Ramos (cell line): ENCODE results near the gene NAV2.
"Not testable (repeated sequence)": the region's sequence is repeated elsewhere in the genome, so short reads cannot be mapped to it uniquely, and the experiment has no call there.

Source experiments
- in situ Hi-C: fragments of 300-500 bp; cut with MboI; formaldehyde crosslinking; loops from one replicate; pipeline ENCODE4 v1.14.3; 2022; ENCODE audit warnings: low sequenced_read_pairs; ENCODE audit not compliant: unreplicated experiment

The NAV2 gene

DNA sequence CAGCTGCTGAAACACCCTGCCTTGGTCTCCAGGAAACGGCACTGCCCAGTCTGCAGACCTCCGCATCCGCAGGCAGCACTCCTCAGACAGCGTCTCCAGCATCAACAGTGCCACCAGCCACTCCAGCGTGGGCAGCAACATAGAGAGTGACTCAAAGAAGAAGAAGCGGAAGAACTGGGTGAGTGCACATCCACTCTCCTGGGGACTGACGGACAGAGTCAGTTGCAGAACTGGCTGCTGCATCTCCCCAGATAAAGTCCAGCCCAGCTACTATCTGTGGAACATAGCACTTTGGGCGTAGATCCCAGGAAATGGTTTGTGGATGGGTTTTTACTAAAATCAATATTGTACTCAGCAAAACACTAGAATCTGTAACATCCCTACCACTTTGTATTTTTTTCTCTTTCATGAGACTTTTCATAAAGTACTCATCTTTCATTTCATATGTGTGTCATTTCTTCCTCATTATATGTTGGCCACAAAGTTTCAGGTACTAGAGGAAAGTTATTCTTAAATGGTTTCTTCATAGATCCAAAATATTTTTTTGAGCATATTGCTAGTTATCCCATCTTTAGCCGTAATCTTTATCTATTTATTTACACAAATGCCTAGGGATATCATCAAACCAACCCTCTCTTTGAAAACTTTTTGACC lies 367.5 kb downstream of the NAV2 start:
- in situ Hi-C loops: no loop called here

DNA sequence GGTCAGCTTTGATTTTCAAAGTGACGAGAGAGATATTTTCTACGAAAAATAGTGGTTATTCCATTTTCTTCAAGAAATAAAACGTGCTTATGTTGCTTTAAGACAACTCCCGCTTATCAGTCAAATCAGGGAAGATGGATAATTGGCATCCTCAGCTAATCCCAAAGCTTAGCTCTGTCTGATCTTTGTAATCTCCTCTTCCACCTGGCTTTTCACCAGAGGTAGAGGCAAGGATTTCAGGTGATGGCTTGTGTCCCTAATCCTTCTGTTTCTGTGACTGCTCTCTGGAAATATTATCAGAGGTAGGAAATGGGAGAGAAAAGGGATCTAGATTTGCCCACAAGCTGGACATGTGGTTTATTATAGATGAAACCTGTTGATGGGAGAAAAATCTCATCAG lies 368.7 kb downstream of the NAV2 start:
- in situ Hi-C loops: no loop called here

DNA sequence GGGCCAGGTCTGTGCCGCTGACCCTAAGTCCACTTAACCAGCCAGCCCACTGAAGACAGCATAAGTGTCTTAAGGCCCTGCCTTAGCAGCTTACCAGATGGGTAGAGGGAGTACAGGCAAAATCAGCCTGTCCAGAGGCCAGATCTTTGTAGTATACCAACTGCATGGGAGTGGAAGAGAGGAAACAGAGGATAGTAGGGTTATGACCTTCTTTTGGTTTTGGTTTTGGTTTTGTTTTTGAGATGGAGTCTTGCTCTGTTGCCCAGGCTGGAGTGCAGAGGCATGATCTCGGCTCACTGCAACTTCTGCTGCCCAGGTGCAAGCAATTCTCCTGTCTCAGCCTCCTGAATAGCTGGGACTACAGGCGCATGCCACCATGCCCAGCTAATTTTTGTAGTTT lies 371.2 kb downstream of the NAV2 start:
- in situ Hi-C loops: not testable (repeated sequence)

DNA sequence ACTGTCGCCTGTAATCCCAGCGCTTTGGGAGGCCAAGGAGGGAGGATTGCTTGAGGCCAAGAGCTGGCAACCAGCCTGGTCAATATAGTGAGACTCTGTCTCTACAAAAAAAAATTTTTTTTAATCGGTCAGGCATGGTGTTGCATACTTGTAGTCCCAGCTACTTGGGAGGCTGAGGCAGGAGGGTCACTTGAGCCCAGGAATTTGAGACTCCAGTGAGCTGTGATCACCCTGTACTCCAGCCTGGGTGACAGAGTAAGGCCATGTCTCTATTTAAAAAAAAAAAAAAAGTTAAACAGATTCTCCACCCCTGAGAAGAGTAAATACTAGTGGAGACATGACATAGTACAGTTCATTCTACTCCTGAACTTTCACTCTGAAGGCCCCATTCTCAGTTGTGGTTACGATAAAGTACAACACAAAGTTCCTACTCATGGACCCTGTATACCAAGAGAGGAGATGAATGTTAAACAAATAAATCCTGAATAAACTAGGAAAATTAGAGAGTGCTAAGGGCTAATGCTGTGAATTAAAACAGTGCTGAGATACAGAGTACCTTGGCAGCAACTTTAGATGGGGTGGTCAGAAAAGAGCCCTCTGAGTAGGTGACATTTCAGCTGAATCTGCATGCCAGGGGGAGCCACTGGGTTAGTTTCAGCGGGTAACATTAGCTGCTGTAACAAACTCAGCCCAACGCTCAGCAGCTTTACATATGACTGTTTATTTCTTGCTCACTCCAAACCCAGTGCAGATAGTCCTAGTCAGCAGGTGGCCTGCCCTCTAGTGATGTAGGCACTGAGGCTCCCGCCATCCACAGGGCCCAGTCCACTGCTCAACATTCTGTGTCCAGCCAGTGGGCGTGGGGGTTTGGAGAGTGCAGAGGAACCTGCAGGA lies 372.5 kb downstream of the NAV2 start:
- in situ Hi-C loops: no loop called here

DNA sequence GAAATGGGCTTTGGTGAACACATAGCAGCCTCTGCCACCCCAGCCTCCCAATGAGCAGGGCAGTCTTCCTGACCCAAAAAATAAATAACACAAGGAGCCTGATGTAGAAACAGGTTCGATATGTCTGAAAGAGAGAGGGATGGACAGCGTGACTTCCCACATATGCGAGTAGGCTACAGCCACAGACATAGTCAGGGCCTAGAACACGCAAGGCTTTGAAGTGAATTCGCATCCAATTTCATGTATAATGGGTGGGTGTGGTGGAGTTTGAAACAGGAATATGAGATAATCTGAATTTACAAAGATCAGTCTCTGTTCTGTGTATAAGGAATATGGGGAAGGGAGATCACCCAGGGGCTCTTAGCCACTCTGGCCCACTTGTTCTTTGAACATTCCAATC lies 373.3 kb downstream of the NAV2 start:
- in situ Hi-C loops: no loop called here

DNA sequence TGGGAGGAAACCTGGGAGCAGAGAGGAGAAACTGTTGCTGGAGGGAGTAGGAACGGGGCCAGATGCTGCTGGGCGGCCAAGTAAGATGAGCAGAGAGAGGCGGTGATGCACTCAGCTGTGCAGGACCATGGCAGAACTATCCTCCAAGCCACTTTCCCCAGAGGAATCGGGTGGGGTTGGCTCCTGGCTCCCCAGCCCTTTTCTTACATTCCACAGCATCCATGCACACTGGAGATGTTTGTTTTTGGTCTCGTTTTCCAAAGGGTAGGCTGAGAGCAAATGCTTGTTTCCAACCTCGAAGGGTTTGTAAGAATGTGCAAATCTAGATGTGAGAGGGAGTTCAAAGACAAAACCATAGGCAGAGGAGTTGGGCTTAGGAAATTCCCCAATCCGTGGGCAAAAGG lies 374.5 kb downstream of the NAV2 start:
- in situ Hi-C loops: no loop called here

DNA sequence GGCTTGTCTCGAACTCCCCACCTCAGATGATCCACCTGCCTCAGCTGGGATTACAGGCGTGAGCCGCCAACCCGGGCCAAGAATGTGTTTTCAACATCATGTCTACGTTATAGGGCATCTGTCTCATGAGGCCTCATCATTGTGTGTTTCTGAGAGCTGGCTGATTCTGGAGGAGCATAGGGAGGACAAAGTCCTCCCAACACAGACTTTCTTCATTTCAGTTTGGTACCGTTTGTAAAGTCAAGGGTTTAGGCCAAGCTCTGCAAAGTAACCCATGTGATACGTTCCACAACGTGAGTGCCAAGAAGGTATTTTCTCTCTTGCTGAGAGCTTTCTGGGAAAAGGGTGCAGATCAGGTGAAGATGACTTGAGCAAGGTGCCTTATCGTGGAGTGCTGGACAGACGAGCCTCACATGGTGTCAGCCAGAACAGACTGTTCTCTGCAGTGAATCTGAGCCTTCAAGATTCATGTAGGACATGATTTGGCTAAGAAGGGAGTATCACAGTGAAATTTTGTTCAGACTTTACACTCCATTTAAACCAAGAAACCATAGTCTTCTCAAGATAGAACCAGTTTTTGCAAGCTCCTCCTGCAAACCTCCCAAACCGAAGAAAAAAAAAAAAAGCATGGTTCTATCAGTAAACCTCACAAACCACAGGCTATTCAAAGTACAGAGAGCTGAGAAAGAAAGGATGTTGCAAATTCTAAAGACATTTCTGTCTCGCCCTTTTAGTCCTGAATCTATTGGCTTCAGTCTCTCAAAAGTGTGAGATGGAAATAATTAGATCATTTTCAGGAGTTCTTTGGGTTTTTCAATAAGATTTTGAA lies 376.0 kb downstream of the NAV2 start:
- in situ Hi-C loops: no loop called here

DNA sequence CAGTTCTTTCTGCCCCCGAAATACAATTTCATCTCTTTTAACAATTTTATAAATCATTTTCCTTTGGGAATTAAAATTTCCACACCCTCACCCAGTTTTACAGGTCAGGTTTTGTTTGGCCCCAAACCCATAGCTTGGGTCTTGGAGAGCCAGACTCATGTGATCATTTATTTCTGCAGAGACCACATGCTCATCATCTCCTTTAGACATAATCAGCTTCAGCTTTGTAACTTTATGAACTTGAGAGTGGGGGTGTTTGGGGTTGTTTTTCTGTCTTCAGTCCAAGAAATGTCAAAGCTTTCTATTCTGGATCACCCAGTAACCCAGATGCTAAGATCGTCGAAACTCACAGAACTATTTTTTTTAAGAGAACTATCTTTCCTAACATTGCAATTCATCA lies 376.7 kb downstream of the NAV2 start:
- in situ Hi-C loops: no loop called here

DNA sequence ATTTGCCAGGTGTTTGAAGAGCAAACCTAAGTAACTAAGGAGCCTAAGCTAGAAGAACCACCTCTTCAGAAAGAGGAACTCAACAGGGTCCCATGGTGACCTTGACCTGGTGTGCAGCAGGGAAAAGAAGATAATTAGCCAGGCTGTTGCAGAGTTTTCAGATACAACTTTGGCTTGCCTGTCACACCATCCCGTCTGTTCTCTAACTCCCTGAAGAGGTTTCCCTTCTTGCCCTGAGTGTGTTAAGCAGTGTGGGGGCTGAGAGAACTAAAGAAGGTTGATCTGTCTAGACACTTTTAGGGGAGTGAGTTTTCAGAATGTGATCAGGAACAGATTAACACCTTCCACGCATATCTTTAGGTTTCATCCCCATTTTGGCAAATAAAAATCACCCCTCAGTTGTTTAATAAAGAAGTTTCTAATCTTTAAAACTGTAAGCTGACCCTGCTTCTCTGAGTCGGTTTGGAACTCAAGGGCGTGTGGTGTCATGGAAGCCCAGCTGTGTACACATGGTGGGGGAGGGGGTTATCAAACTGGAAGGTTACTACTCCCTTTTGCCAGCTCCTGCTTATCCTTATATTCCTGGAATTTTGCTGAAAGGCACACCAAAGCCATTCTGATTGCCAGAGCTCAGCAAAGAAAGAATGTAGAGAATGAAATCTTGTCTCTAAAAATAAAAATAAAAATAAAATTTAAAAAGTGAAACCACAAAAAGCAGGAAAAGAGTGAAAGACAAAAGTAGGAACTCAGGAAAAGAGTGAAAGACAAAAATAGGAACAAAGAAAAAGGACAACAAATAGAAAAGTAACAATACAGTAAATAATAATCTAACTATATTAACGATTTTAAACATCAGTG lies 377.4 kb downstream of the NAV2 start:
- in situ Hi-C loops: no loop called here

DNA sequence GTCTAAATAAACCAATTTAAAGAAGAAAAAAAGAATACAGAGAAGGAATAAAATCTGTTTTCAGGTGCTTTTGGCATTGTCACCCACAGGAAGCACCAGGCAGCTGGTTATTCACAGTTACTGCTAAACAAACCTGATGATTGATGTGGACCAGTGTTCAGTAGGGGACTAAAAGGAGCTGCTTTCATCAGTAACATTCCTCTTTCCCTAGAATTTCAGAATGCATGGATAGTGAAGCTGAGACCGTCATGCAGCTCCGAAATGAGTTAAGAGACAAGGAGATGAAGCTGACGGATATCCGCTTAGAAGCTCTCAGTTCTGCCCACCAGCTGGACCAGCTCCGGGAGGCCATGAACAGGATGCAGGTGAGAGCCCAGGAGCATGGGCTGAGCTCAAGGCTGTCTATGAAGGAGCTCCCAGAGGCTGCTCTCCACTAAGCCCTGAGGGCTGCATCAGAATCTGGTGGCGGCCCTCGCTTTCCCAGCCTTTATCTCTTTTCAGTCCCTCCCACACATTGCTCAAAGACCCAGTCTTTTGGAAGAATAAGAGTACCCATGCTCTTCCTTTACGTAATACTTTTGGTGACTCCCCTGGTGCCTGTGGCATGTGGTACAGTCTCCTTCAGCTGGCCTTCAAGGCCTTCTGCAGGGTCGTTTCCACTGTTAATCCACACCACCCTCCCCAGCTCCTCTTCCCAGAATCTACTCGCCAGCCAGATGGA lies 378.2 kb downstream of the NAV2 start:
- in situ Hi-C loops: no loop called here

DNA sequence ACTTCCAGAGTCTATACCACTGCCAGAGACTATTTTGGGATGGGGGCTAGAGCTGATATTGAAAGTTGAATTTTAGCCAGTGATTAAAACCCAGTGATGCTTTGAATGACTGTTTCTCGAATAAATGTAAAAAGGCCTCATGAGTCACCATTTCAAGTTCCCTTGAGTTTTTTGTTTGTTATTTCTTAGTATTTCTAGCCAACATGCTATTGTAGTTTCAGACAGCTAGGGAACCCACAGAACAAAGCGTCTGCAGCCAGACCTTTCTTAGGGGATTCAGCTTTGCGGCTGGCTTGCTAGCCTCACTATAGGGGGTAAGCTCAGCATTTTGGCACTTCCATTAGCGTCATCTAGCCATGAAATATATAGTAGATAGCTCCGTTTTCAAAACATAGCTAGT lies 381.1 kb downstream of the NAV2 start:
- in situ Hi-C loops: no loop called here

DNA sequence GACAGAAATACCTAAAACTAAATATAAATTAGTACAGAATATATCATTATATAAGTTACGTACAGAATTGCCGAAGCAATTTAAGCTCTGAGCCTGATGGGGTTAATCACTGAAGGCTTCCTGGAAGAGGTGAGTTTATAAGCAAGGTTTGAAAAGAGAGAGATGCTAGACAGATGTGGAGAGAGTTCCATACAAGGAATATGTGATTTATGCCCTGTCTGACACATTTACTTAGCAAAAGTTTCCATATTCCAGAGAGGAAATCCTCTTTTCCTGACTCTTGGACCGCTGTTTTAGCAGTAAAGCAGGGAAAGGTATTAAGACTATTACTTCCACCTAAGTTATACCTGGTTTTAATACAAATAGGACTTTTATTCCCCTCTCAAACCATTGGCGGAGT lies 382.6 kb downstream of the NAV2 start:
- in situ Hi-C loops: no loop called here

DNA sequence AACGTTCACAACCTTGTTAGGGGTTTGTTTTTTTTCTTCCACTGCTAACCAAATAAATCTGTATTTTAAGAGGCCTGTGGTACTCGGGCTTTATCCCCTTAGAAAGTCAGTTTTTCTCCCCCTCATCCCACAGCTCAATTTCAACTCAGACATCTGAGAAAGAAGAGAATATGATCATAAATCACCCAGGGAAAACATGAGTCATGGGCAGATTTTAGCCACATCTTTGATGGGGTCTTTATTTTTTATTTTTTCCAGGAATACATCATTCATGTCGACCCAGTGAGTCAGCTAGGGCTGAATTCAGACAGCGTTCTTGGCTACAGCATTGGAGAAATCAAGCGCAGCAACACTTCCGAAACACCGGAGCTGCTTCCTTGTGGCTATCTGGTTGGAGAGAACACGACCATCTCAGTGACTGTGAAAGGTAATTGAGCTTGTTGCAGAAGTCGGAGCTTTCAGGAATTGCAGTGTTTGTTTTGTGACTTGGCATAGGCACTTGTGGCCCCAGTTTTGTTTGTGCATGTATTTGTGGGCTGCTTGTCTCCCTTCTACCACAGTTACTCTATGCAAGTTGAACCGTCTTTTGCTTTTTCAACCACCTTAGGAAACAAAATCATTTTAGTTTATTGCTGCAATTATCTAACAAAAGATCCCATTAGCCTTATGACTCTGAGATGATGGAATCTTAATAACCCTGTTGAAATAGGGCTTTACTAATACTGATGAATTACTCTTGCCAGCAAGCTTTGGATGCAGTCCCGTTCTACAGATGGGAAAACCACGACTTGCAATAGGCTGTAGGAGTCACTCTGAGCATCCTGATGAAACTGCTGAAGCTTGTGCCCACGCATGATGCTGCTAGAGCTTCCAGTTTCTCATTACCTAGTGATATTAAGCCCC lies 384.9 kb downstream of the NAV2 start:
- in situ Hi-C loops: no loop called here

DNA sequence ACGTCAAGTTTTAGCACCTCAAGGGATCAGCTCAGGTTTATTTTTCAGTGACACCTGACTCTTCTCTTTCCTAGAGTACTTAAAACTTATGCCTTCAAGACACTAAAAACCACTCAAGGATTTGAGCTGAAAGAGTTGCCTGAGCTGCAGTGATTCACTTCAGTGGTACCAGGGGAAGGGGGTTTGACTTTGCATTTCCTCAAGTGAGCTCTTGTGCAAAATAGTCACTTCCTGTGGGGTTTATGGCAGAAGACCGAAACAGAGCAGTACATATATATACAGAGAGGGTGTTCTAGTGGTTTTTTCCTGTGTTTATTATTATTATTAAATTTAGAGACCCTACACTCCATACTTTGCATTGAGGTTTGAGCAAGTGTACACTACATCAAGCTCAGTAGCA lies 386.9 kb downstream of the NAV2 start:
- in situ Hi-C loops: no loop called here

DNA sequence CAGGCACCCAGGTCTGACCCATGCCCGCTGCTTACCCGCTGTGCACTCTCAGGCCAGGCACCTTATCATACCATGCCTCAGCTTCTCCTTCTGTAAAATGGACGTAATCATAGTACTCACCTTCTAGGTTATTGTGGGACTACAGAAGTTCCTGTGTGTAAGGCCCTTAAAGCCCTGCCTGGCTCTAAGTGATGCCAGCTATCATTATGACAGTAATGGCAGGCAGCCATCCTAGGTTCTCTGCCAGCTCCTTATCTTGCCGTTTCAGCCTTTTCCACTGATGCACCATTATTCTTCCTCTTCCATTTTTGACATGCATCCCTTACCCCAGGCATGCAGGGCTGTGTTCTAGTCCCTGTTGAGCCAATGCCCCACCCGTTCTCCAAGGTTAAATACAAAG lies 389.8 kb downstream of the NAV2 start:
- in situ Hi-C loops: no loop called here

DNA sequence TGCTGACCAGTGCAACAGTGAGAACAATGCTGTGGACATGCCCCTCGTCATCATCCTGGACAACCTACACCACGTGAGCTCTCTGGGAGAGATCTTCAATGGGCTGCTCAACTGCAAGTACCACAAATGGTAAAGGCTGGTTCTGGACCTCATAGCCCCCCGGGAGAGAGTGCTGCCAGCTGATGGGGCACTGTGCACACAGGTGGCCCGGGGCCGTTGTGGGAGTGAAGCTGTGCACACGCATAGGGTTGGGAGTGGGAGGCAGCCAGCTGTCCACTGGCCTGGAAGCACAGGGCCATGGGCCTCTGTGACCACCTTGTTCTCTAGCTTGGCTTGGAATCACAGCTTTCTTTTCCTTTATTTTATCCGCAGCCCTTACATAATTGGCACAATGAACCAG lies 390.6 kb downstream of the NAV2 start:
- in situ Hi-C loops: no loop called here

DNA sequence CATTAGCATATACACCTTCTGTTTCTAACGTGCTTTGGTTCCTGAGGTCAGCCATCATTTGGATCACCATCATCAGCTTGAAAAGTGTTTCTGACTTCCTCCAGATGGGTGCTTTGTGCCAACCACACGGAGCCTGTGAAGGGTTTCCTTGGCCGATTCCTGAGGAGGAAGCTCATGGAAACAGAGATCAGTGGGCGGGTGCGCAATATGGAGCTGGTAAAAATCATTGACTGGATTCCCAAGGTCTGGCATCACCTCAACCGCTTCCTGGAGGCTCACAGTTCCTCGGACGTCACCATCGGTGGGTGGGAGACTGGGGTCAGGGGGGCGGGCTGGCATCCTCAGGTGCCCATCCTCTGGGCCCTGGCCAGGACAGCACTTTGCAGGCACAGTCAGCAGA lies 392.8 kb downstream of the NAV2 start:
- in situ Hi-C loops: no loop called here

DNA sequence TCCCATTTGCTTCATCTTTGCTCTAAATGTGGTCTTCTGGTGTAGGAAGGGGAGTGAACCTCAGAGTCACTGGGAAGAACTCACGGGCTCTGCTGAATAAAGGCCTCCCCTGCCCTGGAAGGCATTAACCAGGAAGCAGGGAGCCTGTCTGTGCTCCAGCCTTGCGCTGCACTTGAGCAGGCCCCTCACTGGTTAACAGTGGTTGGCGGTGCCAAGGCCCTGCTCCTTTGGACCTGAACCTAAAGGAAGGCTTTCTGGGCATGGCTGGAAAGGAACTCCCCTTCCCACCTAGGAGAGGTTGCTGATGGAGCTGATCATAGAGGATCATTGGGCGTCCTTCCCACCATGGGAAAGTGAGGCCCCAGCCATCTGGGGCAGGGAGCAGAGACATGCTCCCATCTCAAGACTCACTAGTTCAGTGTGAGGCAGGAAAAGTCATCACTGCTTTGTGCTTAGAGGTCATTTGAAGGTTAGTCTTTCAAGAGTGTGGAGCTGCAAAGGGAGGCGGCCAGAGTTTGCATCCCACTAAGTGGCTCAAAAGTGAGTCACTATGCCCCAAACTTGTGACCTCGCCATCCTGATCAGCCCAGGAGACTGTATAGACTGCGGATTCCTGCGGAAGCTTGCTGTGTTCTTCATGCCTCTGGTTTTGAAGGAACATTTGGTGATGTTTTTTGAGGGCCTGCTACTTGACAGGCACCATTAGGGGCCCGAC lies 397.3 kb downstream of the NAV2 start:
- in situ Hi-C loops: loop anchor here (5.0 kb wide), 1 partner anchor 163 kb away; no protein-coding TSS in a partner anchor
